ENCODE measurements around the gene C1orf87.

Gene C1orf87

GRCh38 chr1:60073605-60074278 is at the start of gene C1orf87:
Gene C1orf87 (minus strand): TSS chr1:60073770. CDS start chr1:60072643, 1,127 bp downstream.
- no peak for DNase-seq

- DNase-seq, result no peak
Observed at GRCh38 chr1:60118085-60118484, 44.5 kb upstream of the C1orf87 start.

GRCh38 chr1:60114745-60115318 is 41.3 kb upstream of the C1orf87 start:
- DNase-seq, result no peak

- DNase-seq, result no peak
Observed at GRCh38 chr1:60113596-60113995, 40.0 kb upstream of the C1orf87 start.

GRCh38 chr1:60113028-60113427 is 39.5 kb upstream of the C1orf87 start:
- DNase-seq, result no peak

GRCh38 chr1:60111716-60112115 is 38.1 kb upstream of the C1orf87 start:
- DNase-seq, result no peak

GRCh38 chr1:60111118-60111517 is 37.5 kb upstream of the C1orf87 start:
- DNase-seq, result no peak

GRCh38 chr1:60108196-60108595 is 34.6 kb upstream of the C1orf87 start:
- DNase-seq, result no peak

GRCh38 chr1:60103186-60103585 is 29.6 kb upstream of the C1orf87 start:
- DNase-seq, result peak; percentile 16

- DNase-seq, result no peak
Observed at GRCh38 chr1:60102267-60103061, 28.9 kb upstream of the C1orf87 start.

- no peak for DNase-seq
Observed at GRCh38 chr1:60101516-60101915, 27.9 kb upstream of the C1orf87 start.

GRCh38 chr1:60091195-60091715 is 17.7 kb upstream of the C1orf87 start:
- no peak for DNase-seq

GRCh38 chr1:60090655-60091054 is 17.1 kb upstream of the C1orf87 start:
- peak; percentile 13 for DNase-seq

- DNase-seq, result peak; percentile 37
Observed at GRCh38 chr1:60088620-60089155, 15.1 kb upstream of the C1orf87 start.

GRCh38 chr1:60087681-60088080 is 14.1 kb upstream of the C1orf87 start:
- DNase-seq, result no peak

- no peak for DNase-seq
Observed at GRCh38 chr1:60078182-60078581, 4.6 kb upstream of the C1orf87 start.

GRCh38 chr1:60071296-60071695 is 2.3 kb downstream of the C1orf87 start:
- no peak for DNase-seq

- DNase-seq, result no peak
Observed at GRCh38 chr1:60069691-60070090, 3.9 kb downstream of the C1orf87 start.

- no peak for DNase-seq
Observed at GRCh38 chr1:60068393-60069045, 5.1 kb downstream of the C1orf87 start.

GRCh38 chr1:60066001-60066400 is 7.6 kb downstream of the C1orf87 start:
- DNase-seq, result no peak

GRCh38 chr1:60065199-60065598 is 8.4 kb downstream of the C1orf87 start:
- peak; percentile 17 for DNase-seq

- DNase-seq, result no peak
Observed at GRCh38 chr1:60063561-60063960, 10.0 kb downstream of the C1orf87 start.

GRCh38 chr1:60059468-60059867 is 14.1 kb downstream of the C1orf87 start:
- peak; percentile 97 for DNase-seq
